SIG-M5 treated with dmso at 0.1 percent for 504 hours (cell line): ENCODE results near the gene ASIC1.
"Not testable (repeated sequence)": the region's sequence is repeated elsewhere in the genome, so short reads cannot be mapped to it uniquely, and the experiment has no call there.

ENCODE experiments used
- DNase-seq: peaks from one replicate; lab custom pipeline; 2025; ENCODE audit not compliant: unreplicated experiment; lab: John Stamatoyannopoulos, UW

Gene ASIC1

DNA sequence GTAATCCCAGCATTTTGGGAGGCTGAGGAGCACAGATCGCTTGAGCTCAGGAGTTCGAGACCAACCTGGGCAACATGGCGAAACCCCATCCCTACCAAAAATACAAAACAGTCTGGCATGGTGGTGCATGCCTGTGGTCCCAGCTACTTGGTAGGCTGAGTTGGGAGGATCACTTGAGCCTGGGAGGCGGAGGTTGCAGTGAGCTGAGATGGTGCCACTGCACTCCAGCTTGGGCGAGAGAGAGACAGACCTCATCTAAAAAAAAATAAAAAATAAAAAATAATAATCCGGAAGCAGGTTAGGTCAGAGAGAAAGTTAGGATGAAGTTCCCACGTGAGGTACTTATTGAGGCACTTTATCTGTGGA lies 27.0 kb downstream of the ASIC1 start:
- DNase-seq: not testable (repeated sequence)

DNA sequence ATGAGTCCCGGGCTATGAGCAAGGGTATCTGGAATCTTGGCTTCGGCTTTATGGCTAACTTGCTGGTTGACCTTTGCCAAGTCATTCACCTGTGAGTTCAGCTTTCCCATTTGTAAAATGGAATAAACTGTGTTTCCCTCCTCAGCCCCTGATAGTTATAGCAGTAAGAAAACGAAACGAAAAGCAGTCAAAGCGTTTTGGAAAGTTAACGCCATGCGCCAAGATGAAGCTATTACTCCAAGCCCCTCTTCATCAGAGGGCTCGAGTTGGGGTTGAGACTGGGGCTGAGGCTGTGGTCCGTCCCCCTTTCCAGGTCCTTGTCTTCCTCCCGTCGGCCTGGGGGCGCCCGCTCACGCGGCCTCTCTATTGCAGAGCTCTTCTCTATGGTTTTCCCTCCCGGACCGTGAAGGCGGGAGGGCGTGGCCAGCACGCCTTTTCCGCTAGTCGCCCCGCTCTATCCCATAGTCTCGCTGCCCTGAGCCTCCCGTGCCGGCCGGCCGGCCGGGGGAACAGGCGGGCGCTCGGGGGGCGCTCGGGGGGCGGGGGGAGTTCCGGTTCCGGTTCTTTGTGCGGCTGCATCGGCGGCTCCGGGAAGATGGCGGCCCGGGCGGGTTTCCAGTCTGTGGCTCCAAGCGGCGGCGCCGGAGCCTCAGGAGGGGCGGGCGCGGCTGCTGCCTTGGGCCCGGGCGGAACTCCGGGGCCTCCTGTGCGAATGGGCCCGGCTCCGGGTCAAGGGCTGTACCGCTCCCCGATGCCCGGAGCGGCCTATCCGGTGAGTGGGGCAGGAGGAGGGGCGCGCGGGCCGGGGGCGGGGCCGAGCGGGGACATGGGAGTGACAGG lies 27.6 kb downstream of the ASIC1 start, which contains the start of gene SMARCD1:
TSS of gene SMARCD1 (plus strand) at position 568 of the 840 bp plus-strand sequence. CDS start at position 596, 28 bp downstream.
- peak; percentile 95 for DNase-seq

GRCh38 chr12:50085615-50086072 lies 28.2 kb downstream of the ASIC1 start:
- DNase-seq: no peak

DNA sequence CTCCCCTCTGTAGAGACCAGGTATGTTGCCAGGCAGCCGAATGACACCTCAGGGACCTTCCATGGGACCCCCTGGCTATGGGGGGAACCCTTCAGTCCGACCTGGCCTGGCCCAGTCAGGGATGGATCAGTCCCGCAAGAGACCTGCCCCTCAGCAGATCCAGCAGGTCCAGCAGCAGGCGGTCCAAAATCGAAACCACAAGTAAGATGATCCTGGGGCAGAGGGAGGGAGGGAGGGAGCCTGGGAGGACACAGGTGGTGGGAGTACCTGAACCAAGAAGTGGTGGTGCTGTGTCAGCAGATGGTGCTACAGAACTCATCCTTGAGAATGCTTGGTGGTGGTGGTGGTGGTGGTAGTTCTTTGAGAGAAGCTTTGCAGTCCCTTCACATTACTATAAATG lies 28.8 kb downstream of the ASIC1 start:
- no peak for DNase-seq

DNA sequence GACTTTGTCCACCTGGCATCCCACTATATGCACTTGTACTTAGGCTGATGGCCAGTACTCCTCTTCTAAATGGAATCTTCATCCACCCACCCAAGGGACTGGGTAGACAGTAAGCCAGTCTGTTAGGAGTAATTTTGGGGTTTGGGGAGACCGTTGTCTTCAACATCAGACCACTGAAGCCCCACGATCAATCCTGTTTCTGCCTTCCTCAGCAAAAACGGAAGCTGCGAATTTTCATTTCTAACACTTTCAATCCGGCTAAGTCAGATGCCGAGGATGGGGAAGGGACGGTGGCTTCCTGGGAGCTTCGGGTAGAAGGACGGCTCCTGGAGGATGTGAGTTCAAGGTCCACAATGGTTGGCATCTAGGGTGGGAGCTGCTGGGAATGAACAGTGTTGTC lies 29.8 kb downstream of the ASIC1 start:
- no peak for DNase-seq

DNA sequence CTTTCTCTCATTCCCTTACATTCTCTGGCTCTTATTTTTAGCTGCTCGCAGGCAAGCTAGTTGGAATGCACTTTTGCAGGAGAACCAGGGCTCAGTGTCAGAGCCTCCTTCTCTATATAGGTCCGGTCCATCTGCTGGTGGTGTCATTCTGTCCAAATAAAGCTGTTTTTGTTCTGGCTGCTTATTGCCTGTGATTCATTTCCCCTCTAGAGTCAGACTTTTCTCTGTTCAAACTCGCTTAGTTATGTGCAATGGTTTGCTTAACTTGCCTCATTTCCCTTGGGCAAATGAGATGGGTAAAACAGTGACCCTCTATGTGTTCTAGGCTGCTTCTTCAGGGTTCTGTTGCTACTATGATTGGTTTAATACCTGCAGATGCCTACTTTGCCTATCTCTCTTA lies 30.6 kb downstream of the ASIC1 start:
- DNase-seq: no peak

DNA sequence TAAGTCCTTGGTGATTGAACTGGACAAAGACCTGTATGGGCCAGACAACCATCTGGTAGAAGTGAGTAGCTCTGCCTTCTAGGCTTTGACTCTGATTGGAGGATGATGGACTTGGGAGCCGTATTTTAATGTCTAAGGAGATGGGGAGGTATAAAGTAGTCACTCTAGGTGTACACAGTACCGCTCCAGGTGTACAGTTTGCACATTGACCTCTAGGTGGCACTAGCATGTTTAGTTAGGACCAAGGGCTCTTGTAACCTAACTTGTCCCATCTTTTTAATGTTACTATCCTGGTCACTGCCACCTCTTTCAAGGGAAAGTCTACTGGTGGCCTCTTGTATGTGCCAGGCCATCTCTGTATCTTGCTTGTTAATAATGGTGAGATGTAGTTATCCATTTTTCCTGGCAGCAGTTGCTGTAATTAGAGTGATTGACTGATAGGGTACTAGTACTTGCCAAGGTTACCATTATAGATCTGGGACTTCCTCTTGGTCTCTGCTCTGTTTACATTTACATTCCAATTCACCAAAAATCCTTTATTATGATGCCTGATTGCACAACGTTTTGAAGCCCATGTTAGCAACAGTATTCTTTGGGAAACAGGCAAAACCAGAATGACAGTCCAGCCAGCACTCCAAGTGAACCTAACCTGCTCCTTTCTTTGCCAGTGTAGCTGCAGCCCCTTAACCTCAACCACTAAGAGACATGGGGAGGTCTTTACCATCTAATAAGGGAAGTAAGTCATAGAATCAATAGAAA lies 31.4 kb downstream of the ASIC1 start:
- peak; percentile 62 for DNase-seq

- DNase-seq: no peak
Measured at GRCh38 chr12:50089730-50090129, 32.3 kb downstream of the ASIC1 start.

GRCh38 chr12:50090391-50090790 lies 33.0 kb downstream of the ASIC1 start:
- no peak for DNase-seq

GRCh38 chr12:50097952-50098351 lies 40.6 kb downstream of the ASIC1 start:
- no peak for DNase-seq

DNA sequence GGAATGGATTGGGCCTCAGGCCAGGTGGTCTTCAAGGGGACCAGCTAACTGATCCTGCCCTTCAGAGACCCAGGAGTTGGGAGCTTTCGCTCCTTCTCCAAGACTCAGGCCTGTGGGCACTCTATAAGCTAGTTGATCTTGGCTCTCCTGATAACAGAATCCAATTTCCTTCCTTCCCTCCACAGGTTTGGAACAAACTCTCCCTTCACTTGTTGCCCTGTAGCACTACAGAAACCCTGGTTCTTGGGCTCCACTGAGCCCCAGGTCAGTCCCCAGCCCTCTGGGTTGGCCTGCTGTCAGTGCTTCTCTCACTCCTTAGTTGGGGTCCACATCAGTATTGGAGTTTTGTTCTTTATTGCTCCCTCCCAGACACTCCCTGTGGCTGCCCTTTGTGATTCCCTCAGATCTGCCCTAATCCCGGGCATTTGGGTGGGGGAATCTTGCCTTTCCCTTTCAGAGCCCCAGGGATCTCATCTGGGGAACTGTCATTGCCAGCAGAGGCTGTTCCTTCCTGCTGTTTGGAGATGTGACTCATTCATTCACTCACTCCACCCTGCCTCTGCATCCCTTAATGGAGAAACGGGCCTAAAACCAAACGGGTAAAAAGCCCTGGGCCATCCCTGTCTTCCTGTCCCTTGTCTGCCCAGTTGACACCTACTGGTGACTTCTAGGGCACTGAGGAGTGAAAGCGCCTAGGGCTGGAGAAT lies 42.1 kb downstream of the ASIC1 start:
- DNase-seq: no peak

DNA sequence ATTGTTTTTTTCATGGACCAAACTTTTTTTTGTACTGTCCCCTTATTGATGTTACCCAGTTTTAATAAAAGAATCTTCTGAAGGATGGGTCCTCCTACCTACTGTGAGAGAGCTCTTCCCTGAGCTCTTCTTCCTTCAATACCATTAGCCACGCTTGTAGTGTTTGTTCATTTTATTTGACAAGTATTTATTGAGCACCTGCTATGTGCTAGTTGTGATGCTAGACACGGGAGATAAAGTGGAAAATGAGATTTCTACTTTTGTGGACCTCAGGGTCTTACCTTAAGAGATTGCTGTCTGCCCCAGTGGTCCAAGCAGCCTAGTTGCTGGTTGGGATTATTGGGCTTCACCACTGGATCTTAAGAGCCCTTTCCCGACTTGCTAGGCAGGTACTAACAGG lies 43.2 kb downstream of the ASIC1 start:
- no peak for DNase-seq

DNA sequence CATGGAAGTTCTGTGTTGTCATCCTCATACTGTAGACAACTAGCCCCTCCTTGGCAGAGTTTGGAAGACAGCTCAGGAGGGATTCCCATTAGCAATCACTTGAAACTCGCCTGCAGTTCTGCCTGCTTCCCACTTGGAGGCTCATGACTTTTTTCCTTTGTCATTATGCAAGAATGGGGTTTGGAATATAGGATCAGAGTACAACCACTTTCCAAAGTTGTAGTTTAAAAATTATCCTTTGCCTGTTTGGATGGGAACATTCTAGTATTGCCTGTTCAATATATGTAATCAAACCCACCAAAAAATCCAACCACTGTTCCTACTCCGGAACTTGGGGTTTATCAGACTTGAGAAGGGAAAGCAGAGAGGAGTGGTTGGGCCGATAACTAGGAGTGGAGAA lies 44.3 kb downstream of the ASIC1 start:
- peak; percentile 20 for DNase-seq

GRCh38 chr12:50102131-50102531 lies 44.7 kb downstream of the ASIC1 start:
- no peak for DNase-seq

DNA sequence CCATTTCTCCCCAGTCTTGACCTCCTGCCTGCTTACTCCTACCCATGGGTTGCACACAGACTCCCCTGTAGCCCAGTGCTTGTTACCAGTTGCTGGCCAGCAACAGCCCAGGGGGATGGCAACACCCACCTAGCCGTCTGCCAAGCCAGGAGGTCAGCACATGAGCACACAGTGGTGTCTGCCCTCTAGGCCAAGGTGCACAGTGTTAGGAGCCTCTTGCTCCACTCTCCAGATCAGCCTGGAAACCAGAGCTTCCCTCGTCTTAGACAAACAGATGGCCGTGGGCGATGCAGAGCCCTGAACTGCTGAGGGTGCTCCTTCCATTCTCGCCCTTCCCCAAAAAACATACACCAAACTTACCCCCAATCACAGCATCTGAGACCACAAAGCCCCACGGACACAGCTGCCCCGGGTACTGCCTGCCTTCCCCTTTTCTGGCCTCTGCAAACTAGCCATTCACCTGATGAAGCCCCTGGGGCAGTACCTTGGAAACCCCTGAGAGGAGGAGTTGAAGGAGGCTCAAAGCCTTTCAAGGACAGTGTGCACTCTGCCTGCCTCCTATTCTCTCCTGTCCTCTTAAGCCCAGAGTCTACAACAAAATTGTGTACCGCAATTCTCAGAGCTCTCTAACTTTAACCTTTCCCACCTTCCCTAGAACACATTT lies 45.4 kb downstream of the ASIC1 start:
- DNase-seq: no peak

DNA sequence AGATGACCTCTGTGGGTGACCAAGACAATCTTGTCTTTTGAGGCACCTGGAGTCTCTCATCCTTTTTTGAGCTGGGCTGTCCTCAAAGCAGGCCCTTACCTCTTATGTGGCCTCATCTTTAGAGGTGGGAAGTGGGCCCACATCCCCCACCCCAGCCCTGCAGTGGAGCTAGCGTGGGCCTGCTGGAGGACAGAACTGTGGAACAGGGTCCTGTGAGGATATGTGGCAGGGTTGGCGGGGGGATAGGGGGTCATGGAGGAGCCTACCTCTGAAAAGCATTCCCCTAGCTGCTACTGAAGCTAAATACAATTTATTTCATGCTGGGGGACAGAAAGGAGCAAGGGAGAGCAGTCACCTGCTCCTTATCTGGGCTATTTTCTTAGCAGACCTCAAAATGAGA lies 46.0 kb downstream of the ASIC1 start:
- DNase-seq: no peak

DNA sequence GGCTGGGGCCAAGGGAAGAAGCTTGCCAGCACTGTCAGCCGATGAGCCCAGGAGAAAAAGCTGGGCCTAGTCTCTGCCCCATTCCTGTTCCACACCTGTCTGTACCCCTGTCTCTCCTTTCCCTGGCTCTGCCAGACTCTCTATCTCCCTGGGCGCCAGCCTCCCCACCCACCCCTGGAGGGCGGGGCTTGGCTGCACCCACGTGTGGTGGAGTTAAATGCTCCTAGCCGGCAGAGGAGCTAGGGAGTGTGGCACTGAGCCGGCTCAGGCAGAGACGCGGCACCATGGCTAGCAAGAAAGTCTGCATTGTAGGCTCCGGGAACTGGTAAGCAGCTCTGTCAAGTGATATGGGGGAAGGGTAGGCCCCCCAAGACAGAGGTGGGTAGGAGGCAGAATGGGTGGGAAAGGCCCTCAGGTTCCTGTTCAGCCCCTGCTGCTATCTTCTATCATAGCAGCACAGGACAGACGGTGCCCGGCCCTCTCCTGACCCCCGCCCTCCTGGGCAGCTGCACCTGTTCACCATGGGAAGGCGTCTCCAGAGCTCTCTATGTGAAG lies 46.4 kb downstream of the ASIC1 start, which contains the start of gene GPD1:
TSS of gene GPD1 (plus strand) at position 242 of the 555 bp plus-strand sequence. CDS start at position 285, 43 bp downstream.
- peak; percentile 22 for DNase-seq

DNA sequence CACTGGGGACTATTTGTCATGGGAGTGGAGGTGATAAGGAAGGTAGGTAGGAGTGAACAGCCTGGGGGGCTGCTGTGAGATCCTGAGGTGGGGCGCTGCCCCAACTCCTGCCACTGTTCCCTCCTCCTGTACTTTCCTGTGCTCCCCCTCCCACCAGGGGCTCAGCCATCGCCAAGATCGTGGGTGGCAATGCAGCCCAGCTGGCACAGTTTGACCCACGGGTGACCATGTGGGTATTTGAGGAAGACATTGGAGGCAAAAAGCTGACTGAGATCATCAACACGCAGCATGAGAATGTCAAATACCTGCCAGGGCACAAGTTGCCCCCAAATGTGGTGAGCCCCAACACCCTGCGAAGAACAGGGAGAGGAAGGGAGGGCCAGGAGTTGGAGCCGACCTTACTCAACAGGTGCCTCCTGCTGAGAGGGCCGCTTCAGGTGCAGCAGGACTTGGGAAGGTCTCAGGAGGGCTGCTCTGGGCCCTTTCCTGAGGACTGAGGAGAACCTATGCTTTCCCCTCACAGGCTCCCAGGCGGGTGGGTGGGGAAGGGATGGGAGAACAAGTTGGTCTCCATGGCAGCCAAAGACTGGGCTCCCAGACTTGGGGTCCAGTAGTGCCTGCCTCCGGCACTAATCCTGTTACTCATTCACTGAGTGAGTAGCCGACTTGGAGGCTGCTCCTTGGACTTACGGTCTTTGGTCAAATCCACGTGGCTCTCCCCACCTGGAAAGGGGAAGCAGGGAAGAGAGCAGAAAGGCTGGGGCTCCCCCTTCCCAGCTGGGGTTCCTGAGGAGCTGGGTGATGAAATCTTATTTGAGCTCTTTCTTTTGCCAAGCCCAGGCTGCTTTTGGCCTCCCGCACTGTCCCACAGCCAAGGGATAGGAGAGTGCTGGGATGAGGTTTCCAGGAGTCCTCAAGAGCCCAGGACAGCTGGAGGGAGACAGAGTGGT lies 47.3 kb downstream of the ASIC1 start:
- no peak for DNase-seq

GRCh38 chr12:50105913-50106450 lies 48.6 kb downstream of the ASIC1 start:
- DNase-seq: no peak
